H9 (cell line): ENCODE data around the gene ALOX5. TPM values are rescaled to one million over a fixed set of nuclear protein-coding genes. Genes with fewer than 3 reads are reported as not detected.

Experiments used
- DNase-seq: peaks from one replicate; pipeline ENCODE4 v3.0.0-alpha.2; 2017
- H2AFZ ChIP-seq: one replicate; pipeline ENCODE4 v1.6.1; 2013; ENCODE audit warnings: mild to moderate bottlenecking, low read length, control low read depth, moderate library complexity
- H2AK5ac ChIP-seq: 2 replicates; pipeline ENCODE4 v1.6.1; 2013; ENCODE audit warnings: low read length, control low read depth, mixed read lengths; ENCODE audit not compliant: insufficient read length
- H2BK120ac ChIP-seq: one replicate; pipeline ENCODE4 v1.6.1; 2013; ENCODE audit warnings: low read depth, mild to moderate bottlenecking, low read length, control low read depth, inconsistent platforms; ENCODE audit not compliant: poor library complexity, severe bottlenecking
- H2BK12ac ChIP-seq: 2 replicates; pipeline ENCODE4 v1.6.1; 2013; ENCODE audit warnings: low read length, control low read depth, mixed read lengths, low read depth; ENCODE audit not compliant: insufficient read length
- H2BK15ac ChIP-seq: 2 replicates; pipeline ENCODE4 v1.6.1; 2013; ENCODE audit warnings: low read depth, low read length, control low read depth
- H2BK20ac ChIP-seq: one replicate; pipeline ENCODE4 v1.6.1; 2013; ENCODE audit warnings: low read depth, mild to moderate bottlenecking, low read length, control low read depth, inconsistent platforms; ENCODE audit not compliant: poor library complexity, severe bottlenecking
- H2BK5ac ChIP-seq: 2 replicates; pipeline ENCODE4 v1.6.1; 2013; ENCODE audit warnings: low read length, control low read depth, mixed read lengths; ENCODE audit not compliant: insufficient read length
- H3K14ac ChIP-seq: 2 replicates; pipeline ENCODE4 v1.6.1; 2013; ENCODE audit warnings: low read length, control low read depth; ENCODE audit not compliant: insufficient read depth
- H3K18ac ChIP-seq: 2 replicates; pipeline ENCODE4 v1.6.1; 2013; ENCODE audit warnings: low read depth, mild to moderate bottlenecking, mixed read lengths, low read length, control low read depth; ENCODE audit not compliant: insufficient read length
- H3K23ac ChIP-seq: 2 replicates; pipeline ENCODE4 v1.6.1; 2013; ENCODE audit warnings: low read length, control low read depth, mixed read lengths, low read depth; ENCODE audit not compliant: insufficient read length
- H3K23me2 ChIP-seq: 2 replicates; pipeline ENCODE4 v1.6.1; 2013; ENCODE audit warnings: low read depth, mild to moderate bottlenecking, mixed read lengths, low read length, control low read depth; ENCODE audit not compliant: insufficient read length, poor library complexity, severe bottlenecking
- H3K27ac ChIP-seq: 2 replicates; pipeline ENCODE4 v1.5.1; 2013; ENCODE audit warnings: low read length, control low read depth, mixed read lengths, low read depth; ENCODE audit not compliant: insufficient read length
- H3K27me3 ChIP-seq: 2 replicates; pipeline ENCODE4 v1.6.1; 2013; ENCODE audit warnings: low read length, control low read depth, inconsistent platforms; ENCODE audit not compliant: insufficient read depth
- H3K4ac ChIP-seq: 2 replicates; pipeline ENCODE4 v1.6.1; 2013; ENCODE audit warnings: low read depth, mild to moderate bottlenecking, control low read depth, inconsistent platforms, low read length, moderate library complexity
- H3K4me1 ChIP-seq: 2 replicates; pipeline ENCODE4 v1.6.1; 2013; ENCODE audit warnings: low read length, control low read depth, inconsistent platforms; ENCODE audit not compliant: insufficient read depth
- H3K4me2 ChIP-seq: 2 replicates; pipeline ENCODE4 v1.6.1; 2013; ENCODE audit warnings: low read length, control low read depth, mixed read lengths; ENCODE audit not compliant: insufficient read length, insufficient read depth
- H3K56ac ChIP-seq: 2 replicates; pipeline ENCODE4 v1.6.1; 2013; ENCODE audit warnings: low read depth, mild to moderate bottlenecking, mixed read lengths, low read length, control low read depth; ENCODE audit not compliant: insufficient read length
- H3K79me1 ChIP-seq: 2 replicates; pipeline ENCODE4 v1.6.1; 2013; ENCODE audit warnings: low read depth, mild to moderate bottlenecking, moderate library complexity, low read length, control low read depth, inconsistent platforms; ENCODE audit not compliant: insufficient read depth, poor library complexity, severe bottlenecking
- H3K79me2 ChIP-seq: 2 replicates; pipeline ENCODE4 v1.6.1; 2013; ENCODE audit warnings: low read length, control low read depth, inconsistent platforms; ENCODE audit not compliant: insufficient read depth
- H3K9ac ChIP-seq: 2 replicates; pipeline ENCODE4 v1.6.1; 2013; ENCODE audit warnings: low read length, control low read depth, mixed read lengths; ENCODE audit not compliant: insufficient read length; ENCODE audit errors: extremely low read depth
- H3K9me3 ChIP-seq: one replicate; pipeline ENCODE4 v1.6.1; 2013; ENCODE audit warnings: low read depth, low read length, inconsistent platforms; ENCODE audit not compliant: control insufficient read depth
- H3T11ph ChIP-seq: one replicate; pipeline ENCODE4 v1.6.1; 2013; ENCODE audit warnings: mild to moderate bottlenecking, low read length, control low read depth, inconsistent platforms
- H4K20me1 ChIP-seq: one replicate; pipeline ENCODE4 v1.6.1; 2013; ENCODE audit not compliant: control insufficient read depth, insufficient read length, insufficient read depth
- H4K5ac ChIP-seq: 2 replicates; pipeline ENCODE4 v1.6.1; 2013; ENCODE audit warnings: low read depth, mild to moderate bottlenecking, mixed read lengths, low read length, control low read depth; ENCODE audit not compliant: insufficient read length
- H4K8ac ChIP-seq: replicated peaks from 2 replicates; pipeline ENCODE4 v1.6.1; 2013; ENCODE audit warnings: low read length, control low read depth, mixed read lengths, low read depth; ENCODE audit not compliant: insufficient read length
- H4K91ac ChIP-seq: 2 replicates; pipeline ENCODE4 v1.6.1; 2013; ENCODE audit warnings: low read depth, mild to moderate bottlenecking, moderate library complexity, mixed read lengths, low read length, control low read depth; ENCODE audit not compliant: insufficient read length
- H3K27ac Mint-ChIP-seq, 3 experiments: 2 replicates in 2 of 3; 3 replicates in 1 of 3; pipeline ENCODE4 v1.8.0; 2020 to 2021; ENCODE audit warnings: mixed read lengths in 3 of 3, mild to moderate bottlenecking in 1 of 3, moderate library complexity in 1 of 3
- H3K27me3 Mint-ChIP-seq: 2 replicates; pipeline ENCODE4 v1.8.0; 2021; ENCODE audit warnings: low read depth, mild to moderate bottlenecking, moderate library complexity, mixed read lengths
- H3K36me3 Mint-ChIP-seq, 3 experiments: 2 replicates in 2 of 3; 3 replicates in 1 of 3; pipeline ENCODE4 v1.8.0; 2020 to 2021; ENCODE audit warnings: low read depth in 3 of 3, mixed read lengths in 3 of 3; ENCODE audit not compliant: insufficient read depth in 1 of 3
- H3K4me1 Mint-ChIP-seq, 2 experiments: 2 replicates each; pipeline ENCODE4 v1.8.0; 2020; ENCODE audit warnings: mixed read lengths in 2 of 2
- H3K4me3 Mint-ChIP-seq, 2 experiments: 2 replicates in 1 of 2; 3 replicates in 1 of 2; pipeline ENCODE4 v1.8.0; 2020 to 2021; ENCODE audit warnings: mild to moderate bottlenecking in 2 of 2, mixed read lengths in 2 of 2, moderate library complexity in 1 of 2
- H3K9me3 Mint-ChIP-seq, 2 experiments: 2 replicates in 1 of 2; 3 replicates in 1 of 2; pipeline ENCODE4 v1.8.0; 2020; ENCODE audit warnings: mild to moderate bottlenecking in 2 of 2, mixed read lengths in 2 of 2, moderate library complexity in 1 of 2
- WGBS: extraction: QIAGEN DNeasy Blood & Tissue Kit; methylation state at CpG from one replicate; pipeline ENCODE4 v1.1.7; 2013; ENCODE audit warnings: missing lambda C conversion rate, low lambda C conversion rate, mixed read lengths; ENCODE audit not compliant: insufficient read length; ENCODE audit errors: extremely low coverage; 5-methylcytosine and 5-hydroxymethylcytosine counted together
- total RNA-seq: library from RNA; stranded (reverse); gene quantifications from 2 replicates; pipeline ENCODE4 v1.2.1, GENCODE V29; 2021
- TF ChIP-seq, protein P1 (sequence below): fragments of 200-600 bp; sonication (generic); conservative IDR thresholded peaks from 3 replicates; pipeline ENCODE4 v1.8.0; 2021; ENCODE audit warnings: antibody characterized with exemption, mild to moderate bottlenecking

ALOX5 gene
- total RNA-seq, 1 experiment from 2014 or later, result 3.7 TPM

DNA sequence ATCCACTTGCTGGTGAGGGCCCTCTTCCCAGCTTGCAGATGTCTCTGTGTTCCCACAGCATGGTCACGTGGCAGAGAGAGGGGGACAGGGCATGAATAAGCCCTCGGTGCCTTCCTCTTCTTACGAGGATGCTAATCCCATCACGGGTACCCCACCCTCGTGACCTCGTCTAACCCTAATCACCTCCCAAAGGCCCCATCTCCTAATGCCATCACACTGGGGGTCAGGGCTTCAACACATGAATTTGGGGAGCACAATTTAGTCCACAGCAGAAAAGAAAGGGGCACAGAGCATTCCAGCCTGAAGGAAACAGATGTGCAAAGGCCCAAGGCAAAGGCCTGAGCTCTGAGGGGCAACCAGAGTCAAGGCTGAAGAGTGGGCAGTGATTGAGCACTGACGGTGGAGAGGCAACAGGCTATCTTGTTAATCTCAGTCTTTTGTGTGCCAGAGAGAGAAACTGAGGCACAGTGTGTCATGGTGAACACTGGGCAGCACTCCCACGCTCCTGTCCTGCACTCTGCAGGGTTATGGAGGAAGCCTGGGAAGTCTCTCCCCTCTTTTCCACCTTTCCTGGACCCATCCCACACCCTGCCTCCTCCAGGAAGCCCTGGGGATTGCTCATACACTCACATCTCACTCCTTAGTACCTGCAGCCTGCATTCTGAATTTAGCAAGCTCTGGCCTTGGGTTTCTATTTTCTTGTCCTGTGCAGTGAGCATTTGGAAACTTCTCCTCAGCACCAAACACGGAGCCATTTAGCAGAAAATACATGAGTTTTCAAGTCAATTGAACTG lies 49.0 kb downstream of the ALOX5 start:
- Histone ChIP-seq H3K4me2 (no peak overlapping the region), H3K4ac (no peak overlapping the region), H2AFZ (no peak overlapping the region), H3K23ac (no peak overlapping the region), H2BK20ac (no peak overlapping the region), H3T11ph (no peak overlapping the region), H3K56ac (no peak overlapping the region), H2BK12ac (no peak overlapping the region), H4K5ac (no peak overlapping the region), H3K9me3 (no peaks in the 10 kb centered on the region), H3K79me2 (no peaks in the 10 kb centered on the region), H4K91ac (no peak overlapping the region), H3K27me3 (no peaks in the 10 kb centered on the region; the same call in 1 of the 2 replicates), H3K23me2 (peaks cover 14% of the 10 kb centered on the region), H3K27ac (no peak overlapping the region), H4K8ac (no peak overlapping the region), H2BK15ac (no peak overlapping the region), H2BK5ac (no peak overlapping the region), H2AK5ac (no peak overlapping the region), H3K18ac (no peak overlapping the region), H3K14ac (no peak overlapping the region), H4K20me1 (no peaks in the 10 kb centered on the region), H3K9ac (no peak overlapping the region), H2BK120ac (no peak overlapping the region), H3K79me1 (no peaks in the 10 kb centered on the region), H3K4me1 (peaks cover under 1% of the 10 kb centered on the region; the same call in 1 of the 2 replicates)
- no peak overlapping the region for H3K27ac Mint-ChIP-seq
- H3K4me3 Mint-ChIP-seq, result no peak overlapping the region
- peaks cover 20 to 22% of the 10 kb centered on the region in 2 experiments for H3K4me1 Mint-ChIP-seq
- H3K27me3 Mint-ChIP-seq, result peaks cover 12% of the 10 kb centered on the region
- no peak for DNase-seq
- no peaks in the 10 kb centered on the region; a peak in 1 of 7 replicates for H3K36me3 Mint-ChIP-seq
- no peaks in the 10 kb centered on the region for H3K9me3 Mint-ChIP-seq
- WGBS, result no CpG with 5 or more reads among the region's 9 CpGs
- TF ChIP-seq, protein P1, sequence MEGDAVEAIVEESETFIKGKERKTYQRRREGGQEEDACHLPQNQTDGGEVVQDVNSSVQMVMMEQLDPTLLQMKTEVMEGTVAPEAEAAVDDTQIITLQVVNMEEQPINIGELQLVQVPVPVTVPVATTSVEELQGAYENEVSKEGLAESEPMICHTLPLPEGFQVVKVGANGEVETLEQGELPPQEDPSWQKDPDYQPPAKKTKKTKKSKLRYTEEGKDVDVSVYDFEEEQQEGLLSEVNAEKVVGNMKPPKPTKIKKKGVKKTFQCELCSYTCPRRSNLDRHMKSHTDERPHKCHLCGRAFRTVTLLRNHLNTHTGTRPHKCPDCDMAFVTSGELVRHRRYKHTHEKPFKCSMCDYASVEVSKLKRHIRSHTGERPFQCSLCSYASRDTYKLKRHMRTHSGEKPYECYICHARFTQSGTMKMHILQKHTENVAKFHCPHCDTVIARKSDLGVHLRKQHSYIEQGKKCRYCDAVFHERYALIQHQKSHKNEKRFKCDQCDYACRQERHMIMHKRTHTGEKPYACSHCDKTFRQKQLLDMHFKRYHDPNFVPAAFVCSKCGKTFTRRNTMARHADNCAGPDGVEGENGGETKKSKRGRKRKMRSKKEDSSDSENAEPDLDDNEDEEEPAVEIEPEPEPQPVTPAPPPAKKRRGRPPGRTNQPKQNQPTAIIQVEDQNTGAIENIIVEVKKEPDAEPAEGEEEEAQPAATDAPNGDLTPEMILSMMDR, result no peak
